Stomach smooth muscle (tissue), 2 donors: Measurements from ENCODE around the gene GOLPH3L.
"Not testable (repeated sequence)": the region's sequence is repeated elsewhere in the genome, so short reads cannot be mapped to it uniquely, and the experiment has no call there.

ENCODE experiments used
- H3K27ac ChIP-seq: one replicate; pipeline ENCODE4 v1.7.0; 2013; ENCODE audit warnings: mild to moderate bottlenecking, low read length, inconsistent platforms
- H3K27me3 ChIP-seq, 2 donors: one replicate each; pipeline ENCODE4 v1.7.0; 2013; ENCODE audit warnings: low read length in 2 of 2; ENCODE audit not compliant: insufficient read depth in 2 of 2, control insufficient read depth in 1 of 2
- H3K36me3 ChIP-seq, 2 donors: one replicate each; pipeline ENCODE4 v1.7.0; 2013; ENCODE audit warnings: low read length in 2 of 2; ENCODE audit not compliant: control insufficient read depth in 2 of 2, insufficient read depth in 2 of 2
- H3K4me1 ChIP-seq: one replicate; pipeline ENCODE4 v1.7.0; 2013; ENCODE audit warnings: low read length; ENCODE audit not compliant: control insufficient read depth, insufficient read depth
- H3K4me3 ChIP-seq, 2 donors: one replicate each; pipeline ENCODE4 v1.7.0; 2013; ENCODE audit warnings: low read length in 2 of 2
- H3K9ac ChIP-seq, 2 donors: one replicate each; pipeline ENCODE4 v1.7.0; 2013; ENCODE audit warnings: low read length in 2 of 2, mild to moderate bottlenecking in 1 of 2
- H3K9me3 ChIP-seq, 2 donors: one replicate each; pipeline ENCODE4 v1.7.0; 2013; ENCODE audit warnings: low read length in 2 of 2; ENCODE audit not compliant: control insufficient read depth in 2 of 2
- donor health status: healthy.
- donor health status: Pancreatic carcinoma.

GOLPH3L gene

GRCh38 chr1:150629115-150629928 is 67.6 kb downstream of the GOLPH3L start, which contains the start of gene ENSA:
ENSA (minus strand) TSS chr1:150629612; CDS start chr1:150629470, 142 bp downstream.
- Histone ChIP-seq H3K4me3 (peak within 1 kb of the TSS; percentile 91 to 93), H3K4me1 (peaks cover 16% of the 10 kb centered on the region), H3K9me3 (no peaks in the 10 kb centered on the region), H3K9ac (peak within 1 kb of the TSS; percentile 73 to 92), H3K36me3 (peaks cover 20 to 22% of the 10 kb centered on the region in 2 donors), H3K27ac (peak within 1 kb of the TSS; percentile 98), H3K27me3 (no peaks in the 10 kb centered on the region)

- H3K27me3 ChIP-seq: no peaks in the 10 kb centered on the region
- no peaks in the 10 kb centered on the region for H3K9me3 ChIP-seq
- peak overlapping the region; percentile 73 to 92 for H3K9ac ChIP-seq
- H3K36me3 ChIP-seq: peaks cover 26 to 28% of the 10 kb centered on the region in 2 donors
- H3K4me1 ChIP-seq: peaks cover 16% of the 10 kb centered on the region
- peak overlapping the region; percentile 98 for H3K27ac ChIP-seq
- peak overlapping the region; percentile 91 to 93 for H3K4me3 ChIP-seq
Measured at GRCh38 chr1:150628766-150629114, 68.2 kb downstream of the GOLPH3L start.

GRCh38 chr1:150627826-150628410 is 69.0 kb downstream of the GOLPH3L start:
- no peaks in the 10 kb centered on the region for H3K27me3 ChIP-seq
- no peak overlapping the region for H3K27ac ChIP-seq
- peak overlapping the region; percentile 91 to 93 for H3K4me3 ChIP-seq
- H3K36me3 ChIP-seq: peaks cover 30 to 34% of the 10 kb centered on the region in 2 donors
- H3K9ac ChIP-seq: peak overlapping the region; percentile 7 to 73
- no peaks in the 10 kb centered on the region for H3K9me3 ChIP-seq
- peaks cover 18% of the 10 kb centered on the region for H3K4me1 ChIP-seq

GRCh38 chr1:150626150-150626549 is 70.8 kb downstream of the GOLPH3L start:
- no peaks in the 10 kb centered on the region for H3K27me3 ChIP-seq
- H3K9me3 ChIP-seq: no peaks in the 10 kb centered on the region
- peaks cover 21% of the 10 kb centered on the region for H3K4me1 ChIP-seq
- H3K9ac ChIP-seq: no peak overlapping the region
- H3K4me3 ChIP-seq: no peak overlapping the region
- H3K36me3 ChIP-seq: peaks cover 38 to 39% of the 10 kb centered on the region in 2 donors
- H3K27ac ChIP-seq: no peak overlapping the region

- not testable (repeated sequence) for H3K27me3 ChIP-seq, H3K27ac ChIP-seq, H3K9ac ChIP-seq, H3K4me3 ChIP-seq, H3K9me3 ChIP-seq
- H3K36me3 ChIP-seq: peaks cover 43 to 48% of the 10 kb centered on the region in 2 donors
- H3K4me1 ChIP-seq: peaks cover 26% of the 10 kb centered on the region
Measured at GRCh38 chr1:150624546-150624945, 72.4 kb downstream of the GOLPH3L start.

- H3K27ac ChIP-seq, H3K9ac ChIP-seq, H3K9me3 ChIP-seq, H3K4me3 ChIP-seq, H3K27me3 ChIP-seq: not testable (repeated sequence)
- H3K4me1 ChIP-seq: peaks cover 28% of the 10 kb centered on the region
- H3K36me3 ChIP-seq: peaks cover 46 to 48% of the 10 kb centered on the region in 2 donors
Measured at GRCh38 chr1:150624134-150624533, 72.8 kb downstream of the GOLPH3L start.

GRCh38 chr1:150622303-150622975 is 74.5 kb downstream of the GOLPH3L start:
- H3K9me3 ChIP-seq: no peaks in the 10 kb centered on the region
- H3K36me3 ChIP-seq: peaks cover 46 to 48% of the 10 kb centered on the region in 2 donors
- H3K27me3 ChIP-seq: no peaks in the 10 kb centered on the region
- H3K4me3 ChIP-seq: no peak overlapping the region
- no peak overlapping the region for H3K9ac ChIP-seq
- H3K27ac ChIP-seq: no peak overlapping the region
- peaks cover 17% of the 10 kb centered on the region for H3K4me1 ChIP-seq

- Histone ChIP-seq H3K36me3 (peaks cover 38 to 44% of the 10 kb centered on the region in 2 donors), H3K4me3 (no peak overlapping the region), H3K27ac (peak overlapping the region; percentile 61), H3K9me3 (no peaks in the 10 kb centered on the region), H3K9ac (peak overlapping the region; percentile 18 to 29), H3K27me3 (no peaks in the 10 kb centered on the region), H3K4me1 (peaks cover 17% of the 10 kb centered on the region)
Measured at GRCh38 chr1:150621497-150622302, 75.3 kb downstream of the GOLPH3L start.

GRCh38 chr1:150620919-150621318 is 76.0 kb downstream of the GOLPH3L start:
- Histone ChIP-seq H3K36me3 (peaks cover 34 to 40% of the 10 kb centered on the region in 2 donors), H3K27ac (peak overlapping the region; percentile 61), H3K27me3 (no peaks in the 10 kb centered on the region), H3K4me3 (no peak overlapping the region), H3K9me3 (no peaks in the 10 kb centered on the region), H3K4me1 (peaks cover 17% of the 10 kb centered on the region), H3K9ac (no peak overlapping the region)
